GM19043 (cell line): Measurements from ENCODE around the gene ADAT3.

Experiments
- ATAC-seq: cut with Tn5 transposase; IDR thresholded peaks from one replicate; pipeline ENCODE4 v1.9.1; 2021; ENCODE audit warnings: low read depth; ENCODE audit not compliant: unreplicated experiment

ADAT3 gene

DNA sequence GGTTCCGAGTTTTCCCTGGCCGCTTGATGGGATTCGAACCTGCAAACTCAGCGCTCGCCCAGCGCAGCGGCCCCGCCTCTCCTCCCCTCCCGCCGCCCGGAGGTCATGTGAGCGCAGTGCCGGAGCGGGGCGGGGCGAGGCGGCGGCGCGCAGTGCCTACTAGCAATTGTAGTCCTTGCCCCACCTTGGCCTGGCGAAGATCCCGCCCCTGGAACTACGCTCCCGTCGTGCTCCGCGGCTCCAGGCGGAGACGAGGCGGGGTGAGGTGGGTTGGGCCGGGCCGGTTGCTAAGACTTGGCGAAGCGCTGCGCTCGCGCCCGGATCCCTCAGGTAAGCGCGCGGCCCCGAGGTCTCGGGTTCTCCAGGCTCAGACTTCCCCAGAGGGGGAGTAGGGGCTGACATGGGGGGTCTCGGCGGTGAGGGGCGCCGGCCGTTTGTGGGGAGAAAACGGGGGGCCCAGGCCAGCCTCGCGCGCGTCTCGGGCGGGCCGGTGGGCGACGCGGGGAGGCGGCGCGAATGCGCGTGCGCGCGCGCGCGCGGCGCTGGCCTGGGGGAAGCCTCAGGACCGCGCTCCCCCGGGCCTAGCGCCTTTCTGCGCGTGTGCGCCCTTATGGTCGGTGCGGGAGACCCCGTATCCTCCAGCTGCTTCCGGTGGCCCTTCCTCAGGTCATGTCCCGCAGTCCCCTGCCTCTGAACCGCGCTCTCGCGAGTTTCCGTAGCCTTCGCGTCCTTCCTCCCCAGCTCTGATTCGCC, at the start of gene ADAT3, which contains the start of gene SCAMP4:
ADAT3 (plus strand) TSS at position 290 of the 753 bp plus-strand sequence. CDS start 6,649 bp downstream, outside the sequence.
SCAMP4 (plus strand) TSS at position 290 of the 753 bp plus-strand sequence. CDS start 9,621 bp downstream, outside the sequence.
- ATAC-seq = peak; percentile 73

DNA sequence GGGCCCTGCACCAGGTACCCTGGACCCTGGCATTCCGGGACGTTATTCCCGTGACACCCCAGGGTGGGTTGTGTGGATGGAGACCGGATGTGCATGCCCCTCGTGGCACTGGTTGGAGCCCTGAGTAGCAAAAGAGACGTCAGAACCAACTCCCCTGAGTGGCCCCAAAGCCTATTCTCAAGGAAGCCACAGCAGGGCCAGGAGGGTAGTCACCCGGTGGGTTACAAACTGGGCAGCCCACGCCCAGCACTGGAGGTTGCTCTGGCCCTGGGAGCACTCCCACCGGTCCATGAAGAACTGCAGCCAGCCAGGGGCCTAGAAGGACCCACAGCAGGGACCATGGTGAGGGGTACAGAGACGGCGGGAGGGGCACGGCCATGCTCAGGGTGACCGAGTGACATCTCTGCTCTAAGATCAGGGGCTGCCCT, 49.4 kb upstream of the ADAT3 start:
- no peak for ATAC-seq

DNA sequence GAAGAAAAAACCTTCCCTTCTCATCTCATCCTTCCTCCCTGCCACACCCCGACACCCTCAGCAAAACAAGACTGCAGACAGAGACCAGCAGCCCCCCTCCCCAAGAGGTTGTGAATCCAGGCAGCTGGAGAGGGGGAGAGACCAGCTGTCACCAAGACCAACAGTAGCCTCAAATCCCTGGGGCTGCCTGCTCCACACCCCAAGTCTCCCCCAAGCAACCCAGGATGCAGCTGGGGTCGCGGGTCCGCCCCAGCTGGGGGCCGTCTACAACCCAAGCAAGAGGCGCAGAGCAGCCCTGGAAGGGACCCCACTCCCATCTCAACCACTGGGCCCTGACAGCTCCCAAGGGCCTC, 48.9 kb upstream of the ADAT3 start:
- no peak for ATAC-seq

DNA sequence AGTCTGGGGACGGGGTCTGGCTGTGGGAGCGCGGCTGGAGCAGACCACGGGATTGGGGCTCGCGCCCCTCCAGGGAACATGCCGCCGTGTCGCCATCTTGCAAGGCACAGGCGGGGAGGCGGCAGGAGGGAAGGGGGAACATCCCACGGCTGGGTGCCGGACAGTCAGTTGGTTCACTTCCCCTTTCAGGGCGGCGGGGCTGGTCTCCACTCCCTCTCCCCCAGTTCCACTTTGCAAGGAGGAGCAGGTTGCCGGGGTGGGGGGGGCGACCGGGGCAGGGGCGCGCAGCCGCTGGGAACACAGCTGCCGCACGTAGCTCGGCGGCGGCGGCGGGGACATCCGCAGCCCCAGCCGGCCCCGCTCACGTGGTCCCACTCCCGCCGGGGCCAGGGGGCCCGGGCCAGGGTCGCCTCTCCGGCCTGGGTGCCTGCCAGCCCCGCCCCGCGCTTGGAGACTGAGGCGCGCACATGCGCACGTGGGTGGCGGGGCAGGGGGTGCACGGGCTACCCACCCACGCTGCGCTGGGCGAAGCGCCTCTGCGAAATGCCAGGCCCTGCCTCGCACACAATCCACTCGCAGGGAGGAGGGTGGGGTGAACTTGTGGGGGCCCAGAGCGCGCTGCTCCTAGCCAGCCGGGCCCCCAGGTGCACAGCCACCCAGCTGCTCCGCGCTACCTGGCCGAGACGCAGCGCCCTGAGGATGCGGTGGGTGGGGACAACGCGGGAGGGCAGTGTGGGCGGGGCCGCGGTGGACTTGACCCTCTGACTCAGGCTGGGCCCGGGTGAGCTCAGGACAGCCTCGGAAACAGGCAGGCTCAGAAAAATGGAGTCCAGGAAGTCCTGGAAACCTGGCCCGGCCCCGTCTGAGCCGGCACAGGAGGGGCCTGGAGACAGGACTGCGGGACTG, 48.2 kb upstream of the ADAT3 start:
- no peak for ATAC-seq

DNA sequence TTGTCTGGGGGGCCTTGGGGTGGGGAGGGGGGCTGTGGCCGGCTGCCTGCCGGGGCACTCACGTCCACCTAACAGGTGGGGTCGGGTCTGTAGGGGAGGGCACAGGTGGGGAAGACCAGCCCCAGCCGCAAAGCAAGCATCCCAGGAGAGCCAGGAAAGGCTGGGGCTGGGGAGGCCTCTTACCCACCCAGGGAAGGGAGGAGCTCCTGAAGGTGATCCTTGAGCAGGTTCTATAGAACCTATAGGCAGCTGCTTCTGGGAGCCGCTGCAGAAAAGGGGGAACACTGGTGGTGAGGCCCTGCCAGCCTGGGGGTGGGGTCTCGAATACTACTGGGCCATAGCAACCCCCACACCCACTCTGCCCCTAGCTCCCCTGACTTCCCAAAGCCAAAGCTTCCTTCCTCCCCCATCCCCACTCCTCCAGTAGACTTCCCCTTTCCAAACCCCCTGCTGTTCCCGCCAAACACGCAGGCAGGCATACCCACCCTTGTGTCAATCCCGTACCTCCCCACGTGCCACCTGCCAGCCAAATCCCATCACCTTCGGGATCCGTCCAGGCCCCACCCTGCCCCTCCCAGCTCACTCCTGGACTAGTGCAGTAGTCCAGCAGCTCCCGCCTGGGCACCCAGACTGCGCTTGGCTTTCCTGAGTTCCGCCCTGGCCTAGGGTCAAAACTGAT, 47.4 kb upstream of the ADAT3 start:
- no peak for ATAC-seq

DNA sequence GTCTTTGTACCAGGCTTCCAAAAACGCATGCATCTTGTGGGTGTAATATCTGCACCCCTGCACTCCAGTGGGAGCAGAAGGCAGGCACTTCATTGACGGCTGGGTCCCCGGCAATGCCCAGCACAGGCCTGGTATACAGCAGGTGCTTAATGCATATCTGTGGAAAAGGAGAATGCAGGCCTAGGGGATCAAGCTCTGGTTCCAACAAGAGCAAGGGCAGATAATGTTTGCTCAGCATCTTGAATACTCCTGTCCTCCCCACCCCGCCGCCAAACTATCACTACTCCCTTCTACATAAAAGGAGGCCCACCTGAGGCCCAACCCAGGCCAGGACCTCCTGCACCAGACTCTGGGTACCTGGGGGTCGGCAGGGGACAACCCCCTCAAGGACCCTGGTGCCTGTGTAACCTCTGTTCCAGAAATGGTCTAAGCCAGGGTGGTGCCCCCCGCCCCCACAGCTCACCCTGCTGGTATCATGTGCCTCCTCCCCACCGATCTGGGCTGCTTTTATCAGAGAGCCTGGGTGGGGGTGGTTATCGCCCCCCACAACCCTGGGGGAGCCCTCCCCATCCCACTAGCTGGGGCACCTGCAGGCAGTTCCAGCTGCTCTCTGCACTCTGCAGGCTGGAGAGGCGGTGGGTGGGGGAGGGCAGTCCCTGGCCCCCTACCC, 46.7 kb upstream of the ADAT3 start:
- ATAC-seq = no peak

DNA sequence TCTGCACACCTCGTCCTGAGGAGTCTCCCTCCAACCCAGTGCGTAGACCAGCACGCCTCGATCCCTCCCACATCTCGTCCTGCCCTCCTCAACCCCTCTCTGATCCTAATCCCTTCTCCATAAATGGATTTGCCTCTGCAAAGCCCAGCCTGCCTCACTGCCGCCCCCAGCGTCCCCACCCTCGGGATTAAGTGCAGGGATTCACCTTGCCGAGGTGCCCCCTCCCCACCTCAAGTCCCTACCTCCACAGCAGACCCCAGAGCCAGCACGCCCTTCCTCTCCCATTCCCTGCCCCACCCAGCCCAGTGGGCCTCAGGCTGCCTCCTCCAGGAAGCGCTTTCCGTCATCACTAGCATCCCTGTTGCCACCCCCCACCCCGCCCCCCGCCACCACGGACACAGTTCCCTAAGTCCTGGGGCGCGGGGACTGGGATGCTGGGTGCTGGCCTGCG, 45.8 kb upstream of the ADAT3 start:
- no peak for ATAC-seq

DNA sequence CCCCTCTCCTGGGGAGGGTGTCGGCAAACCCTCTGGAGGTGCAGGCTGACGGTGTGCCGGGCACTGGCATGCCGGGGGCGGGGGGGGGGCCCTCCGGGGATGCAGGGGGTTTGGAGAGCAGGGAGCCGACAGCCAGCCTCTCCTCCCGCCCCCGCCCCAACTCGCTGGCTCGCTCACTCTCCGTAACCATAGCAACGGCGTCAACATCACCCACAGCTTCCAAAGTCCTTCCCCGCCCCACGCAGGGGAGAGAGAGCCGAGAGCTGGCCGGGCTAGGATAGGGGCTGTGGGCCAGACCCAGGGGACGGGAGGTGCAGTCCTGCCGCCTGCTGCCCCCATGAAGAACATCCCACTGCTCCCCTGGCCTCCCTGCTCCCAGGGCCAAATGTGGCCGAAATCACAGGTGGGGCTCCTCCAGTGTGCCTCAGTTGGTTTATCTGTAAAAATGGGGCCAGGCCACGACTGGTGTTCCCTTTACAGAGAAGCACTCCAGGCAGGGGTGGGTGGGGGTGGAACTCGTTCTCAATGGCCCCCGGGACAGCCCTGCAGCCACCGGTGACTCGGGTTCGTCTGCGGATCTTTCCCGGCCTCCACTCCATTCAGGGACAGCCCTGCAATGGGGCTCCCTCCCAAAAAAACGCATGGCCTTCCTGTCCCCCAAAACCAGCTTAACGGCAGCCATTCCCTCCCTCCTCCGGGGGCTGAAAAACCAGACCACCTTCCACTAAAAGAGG, 45.0 kb upstream of the ADAT3 start:
- no peak for ATAC-seq

DNA sequence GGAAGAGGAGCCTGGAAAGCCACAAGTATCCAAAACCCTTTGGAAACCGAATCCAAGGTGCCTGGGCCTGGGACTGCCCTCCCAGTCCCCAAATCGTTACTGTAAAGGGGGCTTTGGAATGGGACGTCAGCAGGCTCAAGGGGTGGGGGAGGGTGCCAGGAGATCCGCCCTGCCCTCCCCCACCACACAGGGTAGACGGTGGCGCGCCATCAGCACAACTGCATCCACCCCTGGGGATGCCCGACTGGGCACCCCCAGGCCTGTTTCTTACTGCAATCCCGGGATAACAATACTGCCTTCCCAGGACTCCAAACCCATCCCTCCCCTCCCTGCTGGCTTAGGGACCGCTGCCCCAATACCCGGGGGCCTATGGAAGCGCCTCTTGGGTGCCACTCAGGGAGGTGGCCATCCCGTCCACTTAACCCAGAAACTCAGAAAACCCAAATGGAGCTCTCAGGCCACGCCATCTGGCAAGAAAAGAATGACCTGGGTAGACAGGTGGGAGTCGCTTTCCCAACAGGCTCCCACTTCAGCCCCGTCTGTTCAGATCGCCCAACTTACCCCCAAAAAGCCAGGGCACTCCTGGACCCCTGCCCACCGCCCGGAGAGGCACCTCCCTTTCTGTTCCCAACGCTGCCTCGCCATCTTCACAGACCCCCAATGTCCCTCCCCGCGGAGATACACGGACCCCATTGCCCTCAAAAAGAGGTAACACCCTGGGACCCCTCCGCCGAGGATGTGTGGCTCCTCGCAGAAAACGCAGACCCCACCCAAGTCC, 44.2 kb upstream of the ADAT3 start:
- no peak for ATAC-seq

DNA sequence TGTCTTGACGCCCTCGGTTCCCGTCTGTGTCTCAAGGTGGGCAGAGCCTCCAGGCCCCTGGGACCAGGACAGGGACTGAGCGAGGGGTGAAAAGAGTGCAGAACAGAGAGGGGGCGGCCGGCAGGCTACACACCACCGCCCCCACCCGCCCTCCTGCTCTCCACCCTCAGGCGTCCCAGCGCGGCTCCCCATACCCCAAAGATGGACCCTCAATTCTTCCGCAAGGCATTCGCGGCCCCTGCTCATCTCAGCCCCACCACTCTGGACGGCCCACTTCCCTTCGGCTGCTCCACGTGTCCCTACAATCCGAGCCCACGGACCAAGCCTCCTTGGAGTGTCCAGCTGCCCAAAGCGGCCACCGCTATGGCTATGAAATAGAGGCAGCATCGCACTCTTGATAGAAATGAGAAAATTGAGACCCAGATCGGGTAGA, 43.6 kb upstream of the ADAT3 start:
- ATAC-seq = no peak

DNA sequence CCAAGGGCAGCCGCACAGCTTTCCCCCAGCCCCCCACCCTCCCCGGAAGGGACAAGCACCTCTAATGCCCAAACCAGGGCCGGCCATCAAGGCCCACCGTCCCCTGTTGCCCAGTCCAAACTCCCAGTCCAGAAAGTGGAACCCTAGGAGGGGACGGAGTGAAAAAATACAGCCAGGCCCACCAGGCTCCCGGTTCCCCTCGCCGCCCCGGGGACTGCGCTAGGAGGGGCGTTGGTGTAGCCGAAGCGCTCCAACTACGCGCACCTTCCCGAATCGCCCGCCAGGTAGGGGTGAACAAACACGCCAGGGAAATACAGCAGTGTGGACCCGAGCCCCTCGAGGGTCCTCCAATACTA, 43.2 kb upstream of the ADAT3 start:
- ATAC-seq = no peak

DNA sequence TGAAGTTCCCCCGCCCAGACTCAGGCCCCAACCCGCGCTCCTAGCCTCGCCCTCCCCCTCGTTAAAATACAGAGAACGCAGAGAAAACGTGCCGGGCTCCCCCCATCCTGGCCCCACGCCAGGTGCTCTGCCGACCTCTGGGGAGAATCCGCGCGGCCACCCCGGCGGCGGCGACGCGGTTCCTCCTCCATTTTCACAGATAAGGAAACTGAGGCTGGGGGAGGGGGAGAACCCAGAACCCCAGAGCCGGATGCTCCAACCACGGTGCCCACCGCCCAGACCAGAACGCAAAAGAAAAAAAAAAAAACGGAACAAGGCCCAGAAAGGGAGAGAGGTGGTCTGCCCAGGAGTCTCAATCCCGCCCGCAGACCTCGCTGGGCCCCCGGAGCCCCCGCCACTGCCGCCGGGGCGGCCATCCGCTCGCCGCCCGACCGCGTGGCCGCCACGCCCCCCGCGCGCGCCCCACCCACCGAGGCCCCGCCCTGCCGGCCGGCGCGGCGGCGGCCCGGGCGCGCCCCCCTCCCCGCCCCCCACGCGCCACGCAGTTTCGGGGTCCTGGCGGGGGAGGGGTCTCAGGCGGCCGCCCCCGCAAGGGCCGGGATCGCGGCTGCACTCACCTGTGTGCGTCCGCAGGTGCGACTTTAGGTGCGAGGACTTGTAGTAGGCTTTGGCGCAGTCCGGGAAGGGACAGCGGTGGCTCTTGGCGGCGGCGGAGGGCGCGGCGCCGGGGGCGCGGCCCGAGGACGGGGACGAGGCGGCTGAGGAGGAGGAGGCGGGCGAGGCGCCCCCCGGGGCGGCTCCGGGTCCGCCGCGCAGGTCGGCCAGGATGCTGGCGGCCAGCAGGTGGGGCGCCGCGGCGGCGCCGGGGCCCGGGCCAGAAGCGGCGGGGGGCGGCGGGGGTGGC, 42.5 kb upstream of the ADAT3 start:
- no peak for ATAC-seq

DNA sequence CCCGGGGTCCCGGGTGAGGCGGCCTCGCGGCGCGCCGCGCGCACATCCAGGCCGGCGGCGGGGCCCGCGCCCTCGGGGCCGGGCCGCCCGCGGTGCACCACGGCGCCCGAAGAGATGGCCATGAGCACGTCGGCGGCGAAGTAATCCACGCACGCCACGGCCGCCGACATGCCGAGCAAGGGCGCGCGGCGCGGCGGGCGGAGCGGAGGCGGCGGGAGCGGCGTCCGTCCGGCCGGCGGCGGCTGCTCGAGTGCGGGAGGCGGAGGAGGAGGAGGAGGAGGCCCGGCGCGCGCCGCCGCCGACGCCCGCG, 41.9 kb upstream of the ADAT3 start, which contains the start of gene KLF16:
KLF16 (minus strand) TSS at position 252 of the 310 bp plus-strand sequence; CDS start at position 170, 82 bp downstream.
- ATAC-seq = no peak

DNA sequence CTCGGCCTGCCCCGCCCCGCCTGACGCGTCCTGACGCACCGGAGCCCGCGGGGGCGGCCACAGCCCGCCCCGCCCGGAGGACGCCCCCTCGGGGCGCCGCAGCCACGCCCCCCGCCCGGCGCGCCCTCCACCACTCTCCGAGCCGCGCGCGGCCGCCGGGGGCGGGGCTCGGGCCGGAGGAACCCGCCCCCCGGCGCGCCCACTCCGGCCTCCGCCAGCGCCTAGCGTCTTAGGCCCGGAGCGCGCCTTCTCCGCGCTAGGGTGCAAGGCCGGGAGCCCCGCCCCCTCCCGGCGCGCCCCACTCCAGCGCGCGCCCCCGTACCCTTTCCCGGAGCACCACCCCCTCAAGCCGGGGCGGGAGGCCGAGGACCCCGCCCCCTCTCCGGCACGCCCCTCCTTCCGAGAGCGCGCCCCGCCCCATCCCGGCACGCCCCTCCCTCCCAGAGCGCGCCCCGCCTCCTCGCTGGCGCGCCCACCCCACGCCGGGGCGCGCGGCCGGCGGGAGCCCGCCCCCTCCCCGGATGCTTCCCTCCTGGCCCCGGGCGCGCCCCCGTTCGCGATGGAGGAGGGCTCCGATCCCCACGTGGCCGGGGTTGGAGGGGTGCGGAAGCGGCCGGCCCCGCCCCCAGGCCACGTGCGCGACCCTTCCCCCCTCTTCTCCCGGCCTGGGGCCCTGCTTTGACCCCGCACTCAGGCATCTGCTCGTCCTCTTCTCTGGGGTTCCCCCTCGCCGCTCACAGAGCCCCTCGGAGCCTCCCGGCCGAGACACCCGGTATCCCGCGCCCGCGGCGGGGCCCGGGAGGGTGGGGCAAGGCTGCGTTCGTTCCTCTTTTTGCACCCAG, 41.3 kb upstream of the ADAT3 start:
- ATAC-seq = peak; percentile 43

DNA sequence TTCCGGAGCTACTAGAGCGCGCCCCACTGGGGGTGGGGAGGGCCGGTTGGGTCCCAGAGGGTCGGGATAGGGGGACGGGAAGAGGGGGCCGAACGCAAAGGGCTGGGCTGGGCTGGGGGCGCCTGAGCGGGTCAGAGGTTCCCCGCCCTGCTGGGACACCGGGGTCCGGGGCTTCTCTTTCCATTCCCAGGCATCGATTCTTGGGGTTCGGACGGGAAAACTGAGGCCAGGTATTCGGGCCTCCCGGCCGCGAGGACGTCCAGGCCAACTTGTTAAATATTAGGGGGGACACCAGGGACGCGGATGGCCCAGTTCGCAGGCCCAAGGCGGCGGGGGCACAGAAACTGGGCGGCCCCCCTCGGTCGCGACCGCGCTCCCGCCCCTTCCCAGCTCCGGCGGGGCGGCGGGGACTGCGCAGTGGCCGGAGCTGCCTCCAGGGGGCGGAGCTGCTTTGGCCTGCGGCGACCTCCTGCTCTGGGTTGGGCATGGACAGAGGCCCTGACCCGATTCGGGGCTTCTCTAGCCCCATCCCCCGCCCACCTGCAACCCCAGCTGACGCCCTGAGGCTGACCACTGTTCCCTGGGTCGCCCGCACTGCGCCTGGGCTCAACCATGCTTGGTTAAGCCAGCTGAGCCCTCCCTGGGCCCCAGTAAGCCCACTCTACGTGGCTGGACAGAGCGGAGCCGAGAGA, 40.6 kb upstream of the ADAT3 start:
- ATAC-seq = no peak

DNA sequence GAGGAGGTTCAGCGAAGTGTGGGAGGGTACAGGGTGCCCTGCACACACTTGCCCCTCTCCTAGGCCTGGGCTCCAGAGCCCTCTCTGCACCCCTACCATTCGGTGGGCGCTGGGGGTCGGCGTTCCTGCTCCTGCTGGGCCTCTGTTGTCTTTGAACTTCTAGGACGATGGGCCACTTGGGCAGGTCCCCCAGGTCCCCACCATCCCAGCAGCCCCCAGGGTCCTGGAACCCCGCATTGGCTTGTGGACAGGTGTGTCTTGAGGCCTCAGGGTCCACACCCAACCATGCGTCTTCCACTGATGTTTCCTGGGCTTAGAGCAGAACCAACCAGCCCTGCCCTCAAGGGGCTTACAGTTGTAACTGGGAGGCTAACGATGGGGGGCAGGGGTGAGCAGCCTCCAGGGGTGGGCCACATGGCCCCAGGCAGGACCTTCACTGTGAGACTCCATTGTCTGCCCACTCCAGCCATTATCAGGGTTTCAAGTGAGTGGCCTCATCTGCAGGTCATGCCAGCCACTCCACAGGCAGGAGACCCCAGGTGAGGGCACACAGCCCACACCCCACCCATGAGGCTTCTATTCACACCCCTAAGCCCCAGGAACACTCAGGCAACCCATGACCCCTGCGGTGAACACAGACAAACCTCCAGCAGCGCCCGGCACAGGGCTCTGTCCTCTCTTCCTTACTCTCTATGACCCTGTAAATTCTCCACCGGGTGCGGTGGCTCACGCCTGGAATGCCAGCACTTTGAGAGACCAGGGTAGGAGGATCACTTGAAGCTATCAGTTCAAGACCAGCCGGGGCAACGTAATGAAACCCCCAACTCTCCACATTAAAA, 39.8 kb upstream of the ADAT3 start:
- no peak for ATAC-seq
